GM21423 (cell line): ENCODE measurements around the gene BTG2.

Experiments
- ATAC-seq: cut with Tn5 transposase; IDR thresholded peaks from one replicate; pipeline ENCODE4 v1.9.1; 2021; ENCODE audit warnings: mild to moderate bottlenecking, moderate library complexity; ENCODE audit not compliant: unreplicated experiment

The BTG2 gene

GRCh38 chr1:203276408-203276807, 28.9 kb upstream of the BTG2 start:
- no peak for ATAC-seq

GRCh38 chr1:203276916-203277545, 28.3 kb upstream of the BTG2 start:
- ATAC-seq, result no peak

- ATAC-seq, result no peak
These were observed 27.0 kb upstream of the BTG2 start for GRCh38 chr1:203278082-203278884.

- ATAC-seq, result no peak
These were observed 26.4 kb upstream of the BTG2 start for GRCh38 chr1:203278885-203279406.

GRCh38 chr1:203280061-203280460, 25.3 kb upstream of the BTG2 start:
- ATAC-seq, result no peak

- ATAC-seq, result no peak
These were observed 24.3 kb upstream of the BTG2 start for GRCh38 chr1:203281033-203281432.

GRCh38 chr1:203281851-203282661, 23.3 kb upstream of the BTG2 start:
- ATAC-seq, result no peak

GRCh38 chr1:203282720-203283542, 22.4 kb upstream of the BTG2 start:
- ATAC-seq, result no peak

- no peak for ATAC-seq
These were observed 21.7 kb upstream of the BTG2 start for GRCh38 chr1:203283597-203283996.

GRCh38 chr1:203284411-203285123, 20.8 kb upstream of the BTG2 start:
- no peak for ATAC-seq

- ATAC-seq, result no peak
These were observed 18.9 kb upstream of the BTG2 start for GRCh38 chr1:203286161-203286984.

- ATAC-seq, result peak; percentile 44
These were observed 18.0 kb upstream of the BTG2 start for GRCh38 chr1:203287109-203287893.

- no peak for ATAC-seq
These were observed 17.4 kb upstream of the BTG2 start for GRCh38 chr1:203287898-203288297.

GRCh38 chr1:203288400-203288799, 16.9 kb upstream of the BTG2 start:
- no peak for ATAC-seq

- ATAC-seq, result peak; percentile 54
These were observed 15.9 kb upstream of the BTG2 start for GRCh38 chr1:203289281-203289981.

- ATAC-seq, result no peak
These were observed 15.4 kb upstream of the BTG2 start for GRCh38 chr1:203289982-203290260.

GRCh38 chr1:203290261-203291089, 14.8 kb upstream of the BTG2 start:
- peak; percentile 43 for ATAC-seq
